Measurements from ENCODE around the gene PPP2R3A.

PPP2R3A gene

GRCh38 chr3:135981701-135982403 is 16.3 kb downstream of the PPP2R3A start:
- no peak for DNase-seq (ENCODE audit: low read depth in 2 of 2)
- TF ChIP-seq, protein P1, sequence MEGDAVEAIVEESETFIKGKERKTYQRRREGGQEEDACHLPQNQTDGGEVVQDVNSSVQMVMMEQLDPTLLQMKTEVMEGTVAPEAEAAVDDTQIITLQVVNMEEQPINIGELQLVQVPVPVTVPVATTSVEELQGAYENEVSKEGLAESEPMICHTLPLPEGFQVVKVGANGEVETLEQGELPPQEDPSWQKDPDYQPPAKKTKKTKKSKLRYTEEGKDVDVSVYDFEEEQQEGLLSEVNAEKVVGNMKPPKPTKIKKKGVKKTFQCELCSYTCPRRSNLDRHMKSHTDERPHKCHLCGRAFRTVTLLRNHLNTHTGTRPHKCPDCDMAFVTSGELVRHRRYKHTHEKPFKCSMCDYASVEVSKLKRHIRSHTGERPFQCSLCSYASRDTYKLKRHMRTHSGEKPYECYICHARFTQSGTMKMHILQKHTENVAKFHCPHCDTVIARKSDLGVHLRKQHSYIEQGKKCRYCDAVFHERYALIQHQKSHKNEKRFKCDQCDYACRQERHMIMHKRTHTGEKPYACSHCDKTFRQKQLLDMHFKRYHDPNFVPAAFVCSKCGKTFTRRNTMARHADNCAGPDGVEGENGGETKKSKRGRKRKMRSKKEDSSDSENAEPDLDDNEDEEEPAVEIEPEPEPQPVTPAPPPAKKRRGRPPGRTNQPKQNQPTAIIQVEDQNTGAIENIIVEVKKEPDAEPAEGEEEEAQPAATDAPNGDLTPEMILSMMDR (IDR thresholded peaks at IDR 0.05; ENCODE audit: low read depth, low read length) = no peak
- H3K4me3 ChIP-seq (replicated peaks in 1 of 2; ENCODE audit: low read depth in 2 of 2, low read length in 2 of 2) = no peak overlapping the region

GRCh38 chr3:135982404-135982761 is 16.9 kb downstream of the PPP2R3A start:
- TF ChIP-seq, protein P1 (IDR thresholded peaks at IDR 0.05; ENCODE audit: low read depth, low read length) = no peak
- DNase-seq (ENCODE audit: low read depth in 2 of 2) = no peak
- H3K4me3 ChIP-seq (replicated peaks in 1 of 2; ENCODE audit: low read depth in 2 of 2, low read length in 2 of 2) = no peak overlapping the region

DNA sequence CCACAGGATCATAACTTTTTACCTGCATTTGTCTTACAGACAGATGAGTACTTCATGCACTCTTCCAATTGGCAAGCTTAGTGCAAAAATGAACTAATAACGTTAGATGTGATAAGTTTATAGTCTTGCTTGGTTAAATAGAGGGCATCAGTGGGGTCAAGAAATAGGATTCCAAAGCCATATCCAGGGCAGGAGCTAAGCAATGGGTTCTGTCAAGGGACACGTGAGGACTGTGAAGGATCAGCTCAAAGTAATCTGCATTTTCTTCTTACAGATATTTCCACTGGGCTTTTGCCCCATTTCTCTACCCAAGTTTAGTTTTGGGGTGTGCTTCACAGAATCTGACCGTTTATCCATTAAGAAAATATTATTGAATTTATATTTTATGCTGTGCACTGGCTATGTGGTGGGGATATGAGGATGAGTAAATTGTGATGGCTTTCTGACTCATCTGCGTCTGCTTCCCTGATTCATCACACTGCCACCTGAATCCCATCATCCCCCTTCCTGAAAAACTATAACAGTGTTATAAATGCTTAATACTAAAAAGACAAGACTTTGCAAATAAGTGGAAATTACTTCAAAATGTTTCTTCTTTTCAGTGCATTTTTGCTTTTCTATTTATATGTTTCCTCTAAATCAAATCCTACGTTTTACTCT is 17.5 kb downstream of the PPP2R3A start:
- DNase-seq (ENCODE audit: low read depth in 2 of 2) = peak in 1 of 2 donors; percentile 67
- no peak overlapping the region for H3K4me3 ChIP-seq (replicated peaks in 1 of 2; ENCODE audit: low read depth in 2 of 2, low read length in 2 of 2)
- TF ChIP-seq, protein P1 (IDR thresholded peaks at IDR 0.05; ENCODE audit: low read depth, low read length) = no peak

DNA sequence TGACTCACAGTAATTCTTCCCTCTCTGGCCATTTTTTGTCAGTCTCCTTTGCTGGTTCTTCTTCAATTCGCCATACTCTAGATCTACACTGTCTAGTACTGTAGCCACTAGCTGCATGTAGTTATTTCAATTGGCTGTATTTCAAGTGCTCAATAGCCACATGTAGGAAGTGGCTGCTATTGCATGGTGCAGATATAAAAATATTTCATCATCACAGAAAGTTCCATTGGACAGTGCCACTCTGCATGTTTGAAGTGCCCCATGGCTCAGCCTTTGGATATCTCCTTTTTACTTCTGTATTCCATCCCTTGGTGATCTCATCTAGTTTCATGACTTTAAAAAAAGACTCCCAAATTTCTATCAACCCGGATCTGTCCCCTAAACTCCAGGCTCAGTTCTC is 22.1 kb downstream of the PPP2R3A start:
- DNase-seq (ENCODE audit: low read depth in 2 of 2) = peak; percentile 13 to 23
- H3K4me3 ChIP-seq (replicated peaks in 1 of 2; ENCODE audit: low read depth in 2 of 2, low read length in 2 of 2) = no peak overlapping the region
- TF ChIP-seq, protein P1 (IDR thresholded peaks at IDR 0.05; ENCODE audit: low read depth, low read length) = no peak

GRCh38 chr3:135989242-135989641 is 23.7 kb downstream of the PPP2R3A start:
- TF ChIP-seq, protein P1 (IDR thresholded peaks at IDR 0.05; ENCODE audit: low read depth, low read length) = no peak
- H3K4me3 ChIP-seq (replicated peaks in 1 of 2; ENCODE audit: low read depth in 2 of 2, low read length in 2 of 2) = no peak overlapping the region
- peak in 1 of 2 donors; percentile 7 for DNase-seq (ENCODE audit: low read depth in 2 of 2)

GRCh38 chr3:135990903-135991302 is 25.4 kb downstream of the PPP2R3A start:
- H3K4me3 ChIP-seq (replicated peaks in 1 of 2; ENCODE audit: low read depth in 2 of 2, low read length in 2 of 2) = no peak overlapping the region
- DNase-seq (ENCODE audit: low read depth in 2 of 2) = no peak
- TF ChIP-seq, protein P1 (IDR thresholded peaks at IDR 0.05; ENCODE audit: low read depth, low read length) = no peak

All from cardiac fibroblast (primary cell).